ENCODE data around the gene DKC1.
"Not testable (repeated sequence)": the region's sequence is repeated elsewhere in the genome, so short reads cannot be mapped to it uniquely, and the experiment has no call there.

The DKC1 gene

GRCh38 chrX:154821523-154821922 lies 58.9 kb downstream of the DKC1 start:
- no peak for DNase-seq

DNA sequence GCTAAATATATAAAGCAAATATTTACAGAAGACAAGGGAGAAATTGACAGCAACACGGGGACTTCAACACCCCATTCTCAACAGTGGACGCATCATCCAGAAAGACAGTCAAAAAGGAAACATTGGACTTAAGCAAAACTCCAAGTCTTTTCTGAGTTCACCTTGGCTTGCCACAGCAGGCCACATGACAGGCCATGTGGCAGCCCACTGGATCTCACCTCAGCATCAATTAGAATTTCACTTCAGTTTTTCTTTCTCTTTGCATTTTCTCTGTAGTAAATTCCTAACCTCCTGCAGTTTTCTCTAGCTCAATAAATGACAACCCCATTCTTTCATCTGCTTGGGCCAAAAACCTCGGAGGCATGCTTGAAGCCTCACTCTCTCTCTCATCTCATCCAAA lies 59.4 kb downstream of the DKC1 start:
- no peak for DNase-seq

GRCh38 chrX:154824638-154825037 lies 62.0 kb downstream of the DKC1 start:
- DNase-seq: no peak

DNA sequence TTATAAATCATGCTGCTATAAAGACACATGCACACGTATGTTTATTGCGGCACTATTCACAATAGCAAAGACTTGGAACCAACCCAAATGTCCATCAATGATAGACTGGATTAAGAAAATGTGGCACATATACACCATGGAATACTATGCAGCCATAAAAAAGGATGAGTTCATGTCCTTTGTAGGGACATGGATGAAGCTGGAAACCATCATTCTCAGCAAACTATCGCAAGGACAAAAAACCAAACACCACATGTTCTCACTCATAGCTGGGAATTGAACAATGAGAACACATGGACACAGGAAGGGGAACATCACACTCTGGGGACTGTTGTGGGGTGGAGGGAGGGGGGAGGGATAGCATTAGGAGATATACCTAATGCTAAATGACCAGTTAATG lies 62.9 kb downstream of the DKC1 start:
- not testable (repeated sequence) for DNase-seq
